ENCODE data around the gene IL9.

The IL9 gene

GRCh38 chr5:135895474-135896006 is at the start of gene IL9:
Gene IL9 (minus strand): TSS chr5:135895841. CDS start chr5:135895816, 25 bp downstream.
- no peak for DNase-seq

- peak; percentile 51 for DNase-seq
Observed at GRCh38 chr5:135944967-135945560, 49.4 kb upstream of the IL9 start.

- DNase-seq: no peak
Observed at GRCh38 chr5:135944564-135944963, 48.9 kb upstream of the IL9 start.

GRCh38 chr5:135942202-135942771 is 46.6 kb upstream of the IL9 start:
- no peak for DNase-seq

- DNase-seq: no peak
Observed at GRCh38 chr5:135941711-135942110, 46.1 kb upstream of the IL9 start.

GRCh38 chr5:135937245-135937911 is 41.7 kb upstream of the IL9 start:
- DNase-seq: no peak

- DNase-seq: no peak
Observed at GRCh38 chr5:135934939-135935338, 39.3 kb upstream of the IL9 start.

- no peak for DNase-seq
Observed at GRCh38 chr5:135930949-135931295, 35.3 kb upstream of the IL9 start.

- DNase-seq: no peak
Observed at GRCh38 chr5:135930029-135930948, 34.6 kb upstream of the IL9 start.

- no peak for DNase-seq
Observed at GRCh38 chr5:135921388-135921787, 25.7 kb upstream of the IL9 start.

GRCh38 chr5:135920199-135920598 is 24.6 kb upstream of the IL9 start:
- DNase-seq: no peak

- no peak for DNase-seq
Observed at GRCh38 chr5:135916638-135917263, 21.1 kb upstream of the IL9 start.

- no peak for DNase-seq
Observed at GRCh38 chr5:135915466-135916001, 19.9 kb upstream of the IL9 start.

GRCh38 chr5:135913713-135914626 is 18.3 kb upstream of the IL9 start:
- no peak for DNase-seq

- no peak for DNase-seq
Observed at GRCh38 chr5:135905144-135905543, 9.5 kb upstream of the IL9 start.

- DNase-seq: no peak
Observed at GRCh38 chr5:135901633-135902032, 6.0 kb upstream of the IL9 start.

- no peak for DNase-seq
Observed at GRCh38 chr5:135900276-135900675, 4.6 kb upstream of the IL9 start.

GRCh38 chr5:135898651-135899050 is 3.0 kb upstream of the IL9 start:
- DNase-seq: no peak

- DNase-seq: no peak
Observed at GRCh38 chr5:135894789-135895188, 852 bp downstream of the IL9 start.

GRCh38 chr5:135894276-135894675 is 1.4 kb downstream of the IL9 start:
- DNase-seq: no peak

- DNase-seq: no peak
Observed at GRCh38 chr5:135891791-135892190, 3.9 kb downstream of the IL9 start.
